ENCODE results near the gene RASGEF1B. TPM values are rescaled to one million over a fixed set of nuclear protein-coding genes. Genes with fewer than 3 reads are reported as not detected.

Gene RASGEF1B
- total and polyA plus RNA-seq, 2 experiments from 2014 or later = 2.8 to 5.2 TPM

DNA sequence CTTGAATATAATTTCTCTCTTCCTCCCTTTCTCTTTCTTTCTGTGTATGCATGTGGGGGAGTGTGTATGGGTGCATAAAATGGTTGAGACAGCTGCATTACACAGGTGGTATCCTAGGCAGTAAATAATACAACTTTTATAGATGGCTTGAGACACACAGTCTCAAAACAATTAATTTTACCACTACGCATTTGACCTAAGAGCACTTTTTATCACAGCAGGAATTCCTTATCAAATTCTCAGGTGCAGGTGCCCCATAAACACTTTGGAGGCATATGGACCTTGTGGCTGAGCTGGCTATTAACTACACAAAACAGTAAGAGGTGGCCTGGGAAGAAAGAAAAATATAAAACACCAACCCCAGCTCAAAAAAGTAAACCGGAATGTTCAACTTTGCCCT lies 91.3 kb downstream of the RASGEF1B start (continued):
- TF ChIP-seq, protein P1, sequence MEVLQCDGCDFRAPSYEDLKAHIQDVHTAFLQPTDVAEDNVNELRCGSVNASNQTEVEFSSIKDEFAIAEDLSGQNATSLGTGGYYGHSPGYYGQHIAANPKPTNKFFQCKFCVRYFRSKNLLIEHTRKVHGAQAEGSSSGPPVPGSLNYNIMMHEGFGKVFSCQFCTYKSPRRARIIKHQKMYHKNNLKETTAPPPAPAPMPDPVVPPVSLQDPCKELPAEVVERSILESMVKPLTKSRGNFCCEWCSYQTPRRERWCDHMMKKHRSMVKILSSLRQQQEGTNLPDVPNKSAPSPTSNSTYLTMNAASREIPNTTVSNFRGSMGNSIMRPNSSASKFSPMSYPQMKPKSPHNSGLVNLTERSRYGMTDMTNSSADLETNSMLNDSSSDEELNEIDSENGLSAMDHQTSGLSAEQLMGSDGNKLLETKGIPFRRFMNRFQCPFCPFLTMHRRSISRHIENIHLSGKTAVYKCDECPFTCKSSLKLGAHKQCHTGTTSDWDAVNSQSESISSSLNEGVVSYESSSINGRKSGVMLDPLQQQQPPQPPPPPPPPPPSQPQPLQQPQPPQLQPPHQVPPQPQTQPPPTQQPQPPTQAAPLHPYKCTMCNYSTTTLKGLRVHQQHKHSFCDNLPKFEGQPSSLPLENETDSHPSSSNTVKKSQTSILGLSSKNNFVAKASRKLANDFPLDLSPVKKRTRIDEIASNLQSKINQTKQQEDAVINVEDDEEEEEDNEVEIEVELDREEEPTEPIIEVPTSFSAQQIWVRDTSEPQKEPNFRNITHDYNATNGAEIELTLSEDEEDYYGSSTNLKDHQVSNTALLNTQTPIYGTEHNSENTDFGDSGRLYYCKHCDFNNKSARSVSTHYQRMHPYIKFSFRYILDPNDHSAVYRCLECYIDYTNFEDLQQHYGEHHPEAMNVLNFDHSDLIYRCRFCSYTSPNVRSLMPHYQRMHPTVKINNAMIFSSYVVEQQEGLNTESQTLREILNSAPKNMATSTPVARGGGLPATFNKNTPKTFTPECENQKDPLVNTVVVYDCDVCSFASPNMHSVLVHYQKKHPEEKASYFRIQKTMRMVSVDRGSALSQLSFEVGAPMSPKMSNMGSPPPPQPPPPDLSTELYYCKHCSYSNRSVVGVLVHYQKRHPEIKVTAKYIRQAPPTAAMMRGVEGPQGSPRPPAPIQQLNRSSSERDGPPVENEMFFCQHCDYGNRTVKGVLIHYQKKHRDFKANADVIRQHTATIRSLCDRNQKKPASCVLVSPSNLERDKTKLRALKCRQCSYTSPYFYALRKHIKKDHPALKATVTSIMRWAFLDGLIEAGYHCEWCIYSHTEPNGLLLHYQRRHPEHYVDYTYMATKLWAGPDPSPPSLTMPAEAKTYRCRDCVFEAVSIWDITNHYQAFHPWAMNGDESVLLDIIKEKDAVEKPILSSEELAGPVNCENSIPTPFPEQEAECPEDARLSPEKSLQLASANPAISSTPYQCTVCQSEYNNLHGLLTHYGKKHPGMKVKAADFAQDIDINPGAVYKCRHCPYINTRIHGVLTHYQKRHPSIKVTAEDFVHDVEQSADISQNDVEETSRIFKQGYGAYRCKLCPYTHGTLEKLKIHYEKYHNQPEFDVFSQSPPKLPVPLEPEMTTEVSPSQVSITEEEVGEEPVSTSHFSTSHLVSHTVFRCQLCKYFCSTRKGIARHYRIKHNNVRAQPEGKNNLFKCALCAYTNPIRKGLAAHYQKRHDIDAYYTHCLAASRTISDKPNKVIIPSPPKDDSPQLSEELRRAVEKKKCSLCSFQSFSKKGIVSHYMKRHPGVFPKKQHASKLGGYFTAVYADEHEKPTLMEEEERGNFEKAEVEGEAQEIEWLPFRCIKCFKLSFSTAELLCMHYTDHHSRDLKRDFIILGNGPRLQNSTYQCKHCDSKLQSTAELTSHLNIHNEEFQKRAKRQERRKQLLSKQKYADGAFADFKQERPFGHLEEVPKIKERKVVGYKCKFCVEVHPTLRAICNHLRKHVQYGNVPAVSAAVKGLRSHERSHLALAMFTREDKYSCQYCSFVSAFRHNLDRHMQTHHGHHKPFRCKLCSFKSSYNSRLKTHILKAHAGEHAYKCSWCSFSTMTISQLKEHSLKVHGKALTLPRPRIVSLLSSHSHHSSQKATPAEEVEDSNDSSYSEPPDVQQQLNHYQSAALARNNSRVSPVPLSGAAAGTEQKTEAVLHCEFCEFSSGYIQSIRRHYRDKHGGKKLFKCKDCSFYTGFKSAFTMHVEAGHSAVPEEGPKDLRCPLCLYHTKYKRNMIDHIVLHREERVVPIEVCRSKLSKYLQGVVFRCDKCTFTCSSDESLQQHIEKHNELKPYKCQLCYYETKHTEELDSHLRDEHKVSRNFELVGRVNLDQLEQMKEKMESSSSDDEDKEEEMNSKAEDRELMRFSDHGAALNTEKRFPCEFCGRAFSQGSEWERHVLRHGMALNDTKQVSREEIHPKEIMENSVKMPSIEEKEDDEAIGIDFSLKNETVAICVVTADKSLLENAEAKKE (CRISPR knock-in tag; IDR thresholded peaks at IDR 0.05) = no peak
- no peak for TF ChIP-seq ZNF114 (CRISPR knock-in tag; IDR thresholded peaks at IDR 0.05)
- TF ChIP-seq EZH2 (IDR thresholded peaks at IDR 0.05; ENCODE audit: low read depth, unreplicated experiment) = no peak
- TF ChIP-seq ZNF331 (CRISPR knock-in tag; IDR thresholded peaks at IDR 0.05; ENCODE audit: low read depth) = no peak
- TF ChIP-seq STAT1 (IDR thresholded peaks at IDR 0.05; ENCODE audit: unreplicated experiment) = no peak
- TF ChIP-seq NANOG (IDR thresholded peaks at IDR 0.05; ENCODE audit: borderline replicate concordance) = no peak
- TF ChIP-seq EZH2phosphoT487 (IDR thresholded peaks at IDR 0.05; ENCODE audit: unreplicated experiment) = no peak
- TF ChIP-seq JUNB (IDR thresholded peaks at IDR 0.05; ENCODE audit: unreplicated experiment) = no peak
- TF ChIP-seq POLR2AphosphoS5 (IDR thresholded peaks at IDR 0.05; ENCODE audit: low read depth) = no peak
- TF ChIP-seq, protein P2, sequence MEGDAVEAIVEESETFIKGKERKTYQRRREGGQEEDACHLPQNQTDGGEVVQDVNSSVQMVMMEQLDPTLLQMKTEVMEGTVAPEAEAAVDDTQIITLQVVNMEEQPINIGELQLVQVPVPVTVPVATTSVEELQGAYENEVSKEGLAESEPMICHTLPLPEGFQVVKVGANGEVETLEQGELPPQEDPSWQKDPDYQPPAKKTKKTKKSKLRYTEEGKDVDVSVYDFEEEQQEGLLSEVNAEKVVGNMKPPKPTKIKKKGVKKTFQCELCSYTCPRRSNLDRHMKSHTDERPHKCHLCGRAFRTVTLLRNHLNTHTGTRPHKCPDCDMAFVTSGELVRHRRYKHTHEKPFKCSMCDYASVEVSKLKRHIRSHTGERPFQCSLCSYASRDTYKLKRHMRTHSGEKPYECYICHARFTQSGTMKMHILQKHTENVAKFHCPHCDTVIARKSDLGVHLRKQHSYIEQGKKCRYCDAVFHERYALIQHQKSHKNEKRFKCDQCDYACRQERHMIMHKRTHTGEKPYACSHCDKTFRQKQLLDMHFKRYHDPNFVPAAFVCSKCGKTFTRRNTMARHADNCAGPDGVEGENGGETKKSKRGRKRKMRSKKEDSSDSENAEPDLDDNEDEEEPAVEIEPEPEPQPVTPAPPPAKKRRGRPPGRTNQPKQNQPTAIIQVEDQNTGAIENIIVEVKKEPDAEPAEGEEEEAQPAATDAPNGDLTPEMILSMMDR (conservative IDR thresholded peaks at IDR 0.05; ENCODE audit: low read depth in 2 of 2) = no peak

All from GM23338 (cell line).